ENCODE results near the gene GAS6. TPM values are rescaled to one million over a fixed set of nuclear protein-coding genes. Genes with fewer than 3 reads are reported as not detected.

Gene GAS6
- 4.6 to 9.5 TPM (median 7.7 TPM) in 5 replicates for total RNA-seq (2022; extraction: Qiagen RNA extraction; ENCODE audit: low read depth)

DNA sequence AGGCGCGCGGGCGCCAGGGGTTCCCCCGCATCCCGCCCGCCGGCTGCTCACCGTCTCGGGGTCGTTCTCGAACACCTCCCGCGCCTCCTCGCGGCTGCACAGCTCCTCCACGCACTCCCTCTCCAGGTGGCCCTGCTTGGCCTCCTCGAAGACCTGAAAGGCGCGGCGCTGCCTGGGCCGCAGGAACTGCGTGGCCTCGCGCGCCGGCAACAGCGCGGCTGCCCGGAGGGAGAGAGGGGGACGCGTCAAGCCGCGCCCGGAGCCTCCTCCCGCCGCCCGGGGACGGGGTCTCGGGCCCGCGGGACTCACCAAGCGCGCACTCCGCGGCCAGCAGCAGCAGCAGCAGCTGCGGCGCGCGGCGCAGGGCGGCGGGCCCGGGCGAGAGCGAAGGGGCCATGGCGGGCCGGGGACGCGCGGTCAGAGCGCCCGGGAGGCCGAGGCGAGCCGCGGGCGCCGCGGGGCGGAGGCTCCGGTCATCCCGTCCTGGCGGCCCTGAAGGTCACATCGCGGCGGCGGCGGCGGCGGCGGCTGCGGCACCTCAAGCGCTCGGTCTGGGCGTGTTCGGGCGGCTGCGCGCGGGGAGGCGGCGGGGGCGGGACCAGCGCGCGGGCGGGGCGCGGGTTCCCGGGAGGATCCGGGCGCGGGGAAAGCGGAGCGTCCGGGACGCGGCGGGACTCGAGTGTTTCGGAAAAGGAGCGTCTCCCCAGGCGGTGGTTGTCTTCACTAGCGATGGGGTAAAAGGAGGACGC lies at the start of gene GAS6:
TSS of gene GAS6 (minus strand) at position 553 of the 749 bp plus-strand sequence. CDS start at position 397, 156 bp downstream.

Other genes starting within 250 kb of the GAS6 start
- gene ATP4B, start 205.9 kb downstream of the GAS6 start, total RNA-seq (2022; extraction: Qiagen RNA extraction; ENCODE audit: low read depth): not detected in 5 replicates
- gene GRK1, start 196.9 kb downstream of the GAS6 start, total RNA-seq (2022; extraction: Qiagen RNA extraction; ENCODE audit: low read depth): not detected in 5 replicates
- 0.86 to 1.2 TPM (median 1.1 TPM) in 5 replicates for gene TMEM255B, start 104.8 kb downstream of the GAS6 start, total RNA-seq (2022; extraction: Qiagen RNA extraction; ENCODE audit: low read depth)
- 0.15 to 0.49 TPM (median 0.20 TPM) in 4 of 5 replicates, not detected in the other for gene C13orf46, start 110.0 kb upstream of the GAS6 start, total RNA-seq (2022; extraction: Qiagen RNA extraction; ENCODE audit: low read depth)